Fibroblast of skin of back (primary cell): Measurements from ENCODE around the gene AUNIP.

Experiments used
- DNase-seq: peaks from one replicate; pipeline ENCODE4 v3.0.0-alpha.2; 2013

AUNIP gene

GRCh38 chr1:25888426-25888987 is 29.2 kb upstream of the AUNIP start:
- DNase-seq = no peak

- DNase-seq = no peak
Observed at GRCh38 chr1:25885602-25886001, 26.3 kb upstream of the AUNIP start.

GRCh38 chr1:25881266-25881665 is 22.0 kb upstream of the AUNIP start:
- no peak for DNase-seq

- DNase-seq = no peak
Observed at GRCh38 chr1:25880518-25880917, 21.3 kb upstream of the AUNIP start.

GRCh38 chr1:25879675-25880074 is 20.4 kb upstream of the AUNIP start:
- no peak for DNase-seq

- DNase-seq = no peak
Observed at GRCh38 chr1:25878690-25879089, 19.4 kb upstream of the AUNIP start.

- DNase-seq = no peak
Observed at GRCh38 chr1:25877155-25877554, 17.9 kb upstream of the AUNIP start.

- no peak for DNase-seq
Observed at GRCh38 chr1:25876693-25877077, 17.4 kb upstream of the AUNIP start.

GRCh38 chr1:25875856-25876692 is 16.8 kb upstream of the AUNIP start:
- DNase-seq = no peak

- peak; percentile 85 for DNase-seq
Observed at GRCh38 chr1:25875154-25875855, 16.0 kb upstream of the AUNIP start, which contains the start of gene PAQR7. PAQR7 (minus strand) TSS chr1:25875708; CDS start chr1:25863839, 11,869 bp downstream.

- no peak for DNase-seq
Observed at GRCh38 chr1:25874635-25875153, 15.4 kb upstream of the AUNIP start.

- no peak for DNase-seq
Observed at GRCh38 chr1:25874209-25874608, 15.0 kb upstream of the AUNIP start.

GRCh38 chr1:25873120-25873519 is 13.9 kb upstream of the AUNIP start:
- DNase-seq = no peak

- DNase-seq = no peak
Observed at GRCh38 chr1:25872713-25873112, 13.5 kb upstream of the AUNIP start.

- no peak for DNase-seq
Observed at GRCh38 chr1:25871704-25872494, 12.6 kb upstream of the AUNIP start.

GRCh38 chr1:25871086-25871703 is 11.9 kb upstream of the AUNIP start:
- no peak for DNase-seq

GRCh38 chr1:25870614-25871013 is 11.4 kb upstream of the AUNIP start:
- DNase-seq = no peak

- no peak for DNase-seq
Observed at GRCh38 chr1:25869909-25870606, 10.8 kb upstream of the AUNIP start.

- no peak for DNase-seq
Observed at GRCh38 chr1:25867210-25867991, 8.1 kb upstream of the AUNIP start.

GRCh38 chr1:25866288-25866687 is 7.0 kb upstream of the AUNIP start:
- no peak for DNase-seq

- DNase-seq = no peak
Observed at GRCh38 chr1:25864434-25864833, 5.2 kb upstream of the AUNIP start.
